Transverse colon (tissue), 4 donors: Measurements from ENCODE around the gene ZNF705A. TPM values are rescaled to one million over a fixed set of nuclear protein-coding genes. Genes with fewer than 3 reads are reported as not detected.
"Not testable (repeated sequence)": the region's sequence is repeated elsewhere in the genome, so short reads cannot be mapped to it uniquely, and the experiment has no call there.

Experiments
- DNase-seq: peaks from one replicate; pipeline ENCODE4 v3.0.0-alpha.2; 2019
- H3K27ac ChIP-seq, 4 donors: fragments of 200-600 bp; sonication (generic); 2 replicates each; pipeline ENCODE4 v1.5.1; 2016 to 2018; ENCODE audit warnings: inconsistent platforms in 4 of 4
- H3K27me3 ChIP-seq: fragments of 200-600 bp; sonication (generic); 2 replicates; pipeline ENCODE4 v1.5.1; 2017; ENCODE audit warnings: inconsistent platforms
- H3K36me3 ChIP-seq, 4 donors: fragments of 200-600 bp; sonication (generic); 2 replicates each; pipeline ENCODE4 v1.5.1; 2017 to 2019; ENCODE audit warnings: inconsistent platforms in 4 of 4
- H3K4me1 ChIP-seq, 4 donors: fragments of 200-600 bp; sonication (generic); 2 replicates each; pipeline ENCODE4 v1.5.1; 2017 to 2020; ENCODE audit warnings: inconsistent platforms in 4 of 4
- H3K4me3 ChIP-seq, 4 donors: fragments of 200-600 bp; sonication (generic); 1 replicate in 1 of 4; 2 replicates in 3 of 4; pipeline versions ENCODE4 v1.5.1 to v1.6.1; 2017 to 2019; ENCODE audit warnings: inconsistent platforms in 4 of 4
- H3K9me3 ChIP-seq, 2 donors: fragments of 200-600 bp; sonication (generic); 2 replicates each; pipeline ENCODE4 v1.5.1; 2017 to 2019; ENCODE audit warnings: inconsistent platforms in 2 of 2
- CTCF ChIP-seq, 5 experiments: fragments of 200-600 bp in 3 of 5; fragments of 450-650 bp in 2 of 5; sonication (generic) in 3 of 5; IDR thresholded peaks; 1 replicate in 2 of 5; 2 replicates in 3 of 5; pipeline ENCODE4 v1.5.1; 2016 to 2017; ENCODE audit warnings: antibody characterized with exemption in 5 of 5, inconsistent platforms in 3 of 5, mild to moderate bottlenecking in 2 of 5, moderate library complexity in 1 of 5
- EP300 ChIP-seq: sonication (generic); formaldehyde crosslinking; IDR thresholded peaks from one replicate; pipeline ENCODE4 v1.6.1; 2017; ENCODE audit warnings: antibody characterized with exemption, low read depth
- POLR2A ChIP-seq: fragments of 450-650 bp; IDR thresholded peaks from one replicate; pipeline ENCODE4 v1.6.1; 2016; ENCODE audit warnings: antibody characterized with exemption, mild to moderate bottlenecking, moderate library complexity
- POLR2AphosphoS5 ChIP-seq, 3 donors: sonication (generic); formaldehyde crosslinking; IDR thresholded peaks; one replicate each; pipeline ENCODE4 v1.6.1; 2016; ENCODE audit warnings: antibody characterized with exemption in 3 of 3
- WGBS, 2 donors: methylation state at CpG; one replicate each; pipeline ENCODE4 v1.1.5; 2018; ENCODE audit warnings: low coverage in 1 of 2; 5-methylcytosine and 5-hydroxymethylcytosine counted together
- in situ Hi-C, 4 donors: fragments of 200-750 bp; cut with MboI; loops; one replicate each; pipeline versions ENCODE4 v1.15.0 to v1.15.1; 2017; ENCODE audit warnings: low sequenced_read_pairs in 3 of 4, low pct_ligation_motif_present in 1 of 4, low pct_unique_long_range_greater_than_20kb in 1 of 4
- intact Hi-C: fragments of 100-400 bp; cut with DNase I; formaldehyde crosslinking; loops from one replicate; pipeline ENCODE4 v1.15.1; 2023; ENCODE audit warnings: low total_unique reads
- total RNA-seq, 4 donors: library from RNA; depleted of rRNA; stranded (reverse); fragments of >200 nt; gene quantifications; one replicate each; pipeline ENCODE4 v1.1.0, GENCODE V29; 2016

ZNF705A gene
- total RNA-seq, 4 donors from 2014 or later: not detected

DNA sequence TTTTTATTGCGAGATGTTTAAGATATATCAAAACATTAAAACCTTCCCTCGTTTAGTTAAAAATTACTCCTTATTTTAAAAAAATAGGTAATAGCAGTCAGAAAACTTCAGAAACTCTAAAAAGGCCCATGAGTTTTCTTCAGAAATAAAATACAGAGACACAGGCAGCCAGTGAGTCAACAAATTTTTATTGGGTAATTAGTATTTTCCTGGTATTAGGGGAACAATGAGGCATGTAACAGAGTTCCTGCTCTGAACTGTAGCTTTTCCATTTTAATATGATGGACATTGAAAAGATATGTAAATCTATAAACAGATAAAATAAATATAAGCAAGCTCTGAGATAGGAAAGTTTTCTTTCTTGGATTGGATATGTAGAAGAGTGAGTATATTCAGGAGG is 399 bp upstream of the ZNF705A start:
- no peak overlapping the region for H3K4me3 ChIP-seq
- H3K36me3 ChIP-seq: no peaks in the 10 kb centered on the region
- no peaks in the 10 kb centered on the region for H3K9me3 ChIP-seq
- peaks cover 7% of the 10 kb centered on the region for H3K27me3 ChIP-seq
- in situ Hi-C loops (no loop called here), intact Hi-C loops (no loop called here)
- no peak overlapping the region for H3K27ac ChIP-seq
- no peak for DNase-seq
- no peak for TF ChIP-seq CTCF (IDR thresholded peaks at IDR 0.05)
- TF ChIP-seq POLR2A: no peak
- no peaks in the 10 kb centered on the region for H3K4me1 ChIP-seq
- WGBS, 2 donors: 84 to 87% methylated on average over 2 of the region's 2 CpGs

- no peak for DNase-seq
- in situ Hi-C loops: no loop called here
- Histone ChIP-seq H3K27ac (no peak overlapping the region), H3K36me3 (no peaks in the 10 kb centered on the region), H3K27me3 (peaks cover 4% of the 10 kb centered on the region), H3K9me3 (no peaks in the 10 kb centered on the region), H3K4me3 (no peak overlapping the region), H3K4me1 (no peaks in the 10 kb centered on the region)
- intact Hi-C loops: no loop called here
- TF ChIP-seq EP300: no peak
- no peak for TF ChIP-seq POLR2AphosphoS5 (IDR thresholded peaks at IDR 0.05)
- no peak for TF ChIP-seq CTCF (IDR thresholded peaks at IDR 0.05)
- TF ChIP-seq POLR2A: no peak
These were observed 826 bp downstream of the ZNF705A start for GRCh38 chr12:8157484-8158198.

GRCh38 chr12:8172911-8173310 is 16.1 kb downstream of the ZNF705A start:
- DNase-seq, H3K4me3 ChIP-seq, H3K36me3 ChIP-seq, in situ Hi-C loops, H3K4me1 ChIP-seq, H3K9me3 ChIP-seq, intact Hi-C loops, H3K27me3 ChIP-seq, H3K27ac ChIP-seq: not testable (repeated sequence)
- 89 to 100% methylated on average over 2 of the region's 2 CpGs for WGBS, 2 donors

- in situ Hi-C loops: not testable (repeated sequence)
These were observed 23.3 kb downstream of the ZNF705A start for GRCh38 chr12:8179989-8180585.

DNA sequence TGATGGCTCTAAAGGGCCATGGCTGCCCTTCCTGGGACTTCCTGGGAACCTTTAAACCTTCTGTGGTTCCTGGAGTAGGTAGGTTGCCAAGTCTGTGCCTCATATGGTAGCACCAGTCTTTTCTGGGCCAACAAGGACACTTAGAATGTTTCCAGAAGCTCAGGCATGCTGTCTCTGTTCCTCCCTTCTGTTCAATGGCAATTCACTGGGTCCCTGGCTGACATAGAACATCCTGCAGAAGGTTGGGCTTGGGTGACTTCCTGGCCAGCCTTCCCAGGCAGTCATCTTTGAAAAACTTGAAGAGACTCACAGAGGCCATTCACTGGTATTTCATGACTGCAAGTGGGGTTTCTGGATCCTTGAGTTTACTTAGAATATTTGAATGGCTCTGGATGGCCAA is 24.5 kb downstream of the ZNF705A start:
- in situ Hi-C loops, H3K27ac ChIP-seq: not testable (repeated sequence)

More at GRCh38 chr12:8179989-8180585, 23.3 kb downstream of the ZNF705A start:
- intact Hi-C loops, H3K9me3 ChIP-seq, H3K27me3 ChIP-seq, H3K36me3 ChIP-seq, H3K4me1 ChIP-seq: not testable (repeated sequence)
- peak overlapping the region; percentile 76 to 87 (median 82) for H3K27ac ChIP-seq
- TF ChIP-seq POLR2A (peak; percentile 30), CTCF (IDR thresholded peaks at IDR 0.05) (peak; percentile 53 to 68 (median 56)), POLR2AphosphoS5 (IDR thresholded peaks at IDR 0.05) (peak in 2 of 3 donors; percentile 21 to 43)
- peak; percentile 60 for DNase-seq
- 0 to 4% methylated on average over 3 to 22 of the region's 43 CpGs for WGBS, 2 donors
- H3K4me3 ChIP-seq: peak overlapping the region; percentile 30 to 91 (median 68)

DNA sequence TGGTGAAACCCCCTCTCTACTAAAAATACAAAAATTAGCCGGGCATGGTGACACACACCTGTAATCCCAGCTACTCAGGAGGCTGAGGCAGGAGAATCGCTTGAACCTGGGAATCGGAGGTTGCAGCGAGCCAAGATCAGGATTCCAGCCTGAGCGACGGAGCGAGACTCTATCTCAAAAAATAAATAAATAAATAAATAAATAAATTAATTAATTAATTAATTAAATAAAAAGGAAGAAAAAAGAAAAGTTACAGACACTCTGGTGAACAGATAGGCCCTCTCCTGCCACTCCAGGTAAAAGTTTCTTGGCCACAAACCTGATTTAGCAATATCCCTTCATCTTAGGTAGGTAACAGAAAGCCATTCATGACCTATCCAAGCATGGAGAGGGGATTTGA is 26.1 kb downstream of the ZNF705A start:
- WGBS, 2 donors: 95% methylated on average over 7 of the region's 7 CpGs; no CpG with 5 or more reads in 1 of the 2 donors
- DNase-seq: not testable (repeated sequence)

More for the DNA sequence above, 24.5 kb downstream of the ZNF705A start:
- H3K9me3 ChIP-seq, intact Hi-C loops, H3K27me3 ChIP-seq, H3K4me1 ChIP-seq, H3K36me3 ChIP-seq, DNase-seq, H3K4me3 ChIP-seq: not testable (repeated sequence)

GRCh38 chr12:8183346-8183745 is 26.5 kb downstream of the ZNF705A start:
- H3K4me1 ChIP-seq, H3K27me3 ChIP-seq, in situ Hi-C loops, H3K36me3 ChIP-seq, intact Hi-C loops, H3K4me3 ChIP-seq, H3K9me3 ChIP-seq, DNase-seq, H3K27ac ChIP-seq: not testable (repeated sequence)
- 99 to 100% methylated on average over 4 to 18 of the region's 23 CpGs for WGBS, 2 donors

More for the DNA sequence above, 26.1 kb downstream of the ZNF705A start:
- H3K27me3 ChIP-seq, H3K4me1 ChIP-seq, H3K4me3 ChIP-seq, H3K27ac ChIP-seq, H3K9me3 ChIP-seq, H3K36me3 ChIP-seq, intact Hi-C loops, in situ Hi-C loops: not testable (repeated sequence)

DNA sequence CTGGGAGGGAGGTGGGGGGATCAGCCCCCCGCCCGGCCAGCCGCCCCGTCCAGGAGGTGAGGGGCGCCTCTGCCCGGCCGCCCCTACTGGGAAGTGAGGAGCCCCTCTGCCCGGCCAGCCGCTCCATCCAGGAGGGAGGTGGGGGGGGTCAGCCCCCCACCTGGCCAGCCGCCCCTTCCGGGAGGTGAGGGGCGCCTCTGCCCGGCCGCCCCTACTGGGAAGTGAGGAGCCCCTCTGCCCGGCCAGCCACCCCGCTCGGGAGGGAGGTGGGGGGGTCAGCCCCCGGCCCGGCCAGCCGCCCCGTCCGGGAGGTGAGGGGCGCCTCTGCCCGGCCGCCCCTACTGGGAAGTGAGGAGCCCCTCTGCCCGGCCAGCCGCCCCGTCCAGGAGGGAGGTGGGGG is 27.4 kb downstream of the ZNF705A start:
- H3K27me3 ChIP-seq, intact Hi-C loops, H3K4me3 ChIP-seq, H3K36me3 ChIP-seq, H3K27ac ChIP-seq, H3K4me1 ChIP-seq, H3K9me3 ChIP-seq, DNase-seq, in situ Hi-C loops: not testable (repeated sequence)
- no CpG with 5 or more reads among the region's 28 CpGs for whole genome bisulfite sequencing, 2 donors
